ENCODE data around the gene KCNQ4. TPM values are rescaled to one million over a fixed set of nuclear protein-coding genes. Genes with fewer than 3 reads are reported as not detected.

The KCNQ4 gene
- total RNA-seq, 4 donors from 2014 or later, result 1.1 to 3.3 (median 2.4) TPM

GRCh38 chr1:40776236-40777072 is 7.1 kb upstream of the KCNQ4 start:
- TF ChIP-seq CTCF (IDR thresholded peaks at IDR 0.05) (no peak), POLR2A (IDR thresholded peaks at IDR 0.05) (no peak)
- H3K27me3 ChIP-seq, result no peaks in the 10 kb centered on the region
- DNase-seq, result no peak
- H3K4me1 ChIP-seq, result peaks cover 0 to 7% (median 0%) of the 10 kb centered on the region in 4 donors
- no peaks in the 10 kb centered on the region for H3K9me3 ChIP-seq
- peaks cover 0 to 25% (median 0%) of the 10 kb centered on the region in 3 donors for H3K36me3 ChIP-seq
- no peak overlapping the region for H3K4me3 ChIP-seq
- H3K27ac ChIP-seq, result no peak overlapping the region

GRCh38 chr1:40777224-40777970 is 6.2 kb upstream of the KCNQ4 start:
- peaks cover 0 to 16% (median 0%) of the 10 kb centered on the region in 4 donors for H3K4me1 ChIP-seq
- no peak overlapping the region for H3K4me3 ChIP-seq
- H3K9me3 ChIP-seq, result no peaks in the 10 kb centered on the region
- TF ChIP-seq CTCF (IDR thresholded peaks at IDR 0.05) (no peak), POLR2A (IDR thresholded peaks at IDR 0.05) (no peak)
- no peak overlapping the region for H3K27ac ChIP-seq
- DNase-seq, result no peak
- H3K36me3 ChIP-seq, result peaks cover 0 to 16% (median 0%) of the 10 kb centered on the region in 3 donors
- H3K27me3 ChIP-seq, result no peaks in the 10 kb centered on the region

- no peak for DNase-seq
- H3K4me1 ChIP-seq, result peaks cover 0 to 29% (median 7%) of the 10 kb centered on the region in 4 donors
- H3K4me3 ChIP-seq, result no peak overlapping the region
- no peak overlapping the region for H3K27ac ChIP-seq
- H3K36me3 ChIP-seq, result peaks cover 0 to 6% (median 0%) of the 10 kb centered on the region in 3 donors
- no peaks in the 10 kb centered on the region for H3K27me3 ChIP-seq
- TF ChIP-seq POLR2A (IDR thresholded peaks at IDR 0.05) (no peak), CTCF (IDR thresholded peaks at IDR 0.05) (no peak)
- H3K9me3 ChIP-seq, result no peaks in the 10 kb centered on the region
These were observed 2.6 kb upstream of the KCNQ4 start for GRCh38 chr1:40780678-40781607.

- H3K27me3 ChIP-seq, result no peaks in the 10 kb centered on the region
These were observed 2.0 kb upstream of the KCNQ4 start for GRCh38 chr1:40781608-40781971.

More at GRCh38 chr1:40781608-40781971, 2.0 kb upstream of the KCNQ4 start:
- DNase-seq, result no peak
- peaks cover 0 to 29% (median 7%) of the 10 kb centered on the region in 4 donors for H3K4me1 ChIP-seq
- H3K9me3 ChIP-seq, result no peaks in the 10 kb centered on the region
- no peak overlapping the region for H3K27ac ChIP-seq
- H3K4me3 ChIP-seq, result no peak overlapping the region
- TF ChIP-seq CTCF (IDR thresholded peaks at IDR 0.05), result no peak
- no peak for TF ChIP-seq POLR2A (IDR thresholded peaks at IDR 0.05)
- no peaks in the 10 kb centered on the region for H3K36me3 ChIP-seq
